WERI-Rb-1 (cell line): ENCODE data around the gene CACNA2D4.

Experiments
- DNase-seq: peaks from one replicate; pipeline ENCODE4 v3.0.0-alpha.2; 2020
- H3K27ac ChIP-seq: fragments of 250-450 bp; sonication (Bioruptor Pico); 2 replicates; pipeline ENCODE4 v1.5.1; 2020; ENCODE audit warnings: mild to moderate bottlenecking, moderate library complexity
- H3K27me3 ChIP-seq: fragments of 250-450 bp; sonication (Bioruptor Pico); 2 replicates; pipeline ENCODE4 v1.5.1; 2021; ENCODE audit warnings: mild to moderate bottlenecking, low read depth, moderate library complexity; ENCODE audit not compliant: insufficient read depth, severe bottlenecking
- H3K36me3 ChIP-seq: fragments of 250-450 bp; sonication (Bioruptor Pico); 2 replicates; pipeline ENCODE4 v1.5.1; 2020; ENCODE audit warnings: mild to moderate bottlenecking, moderate library complexity
- H3K4me3 ChIP-seq: 2 replicates; pipeline ENCODE4 v1.5.1; 2011; ENCODE audit warnings: low read depth, mild to moderate bottlenecking, control low read depth, low read length
- H3K9me3 ChIP-seq: fragments of 250-450 bp; sonication (Bioruptor Pico); 2 replicates; pipeline ENCODE4 v1.5.1; 2021; ENCODE audit warnings: mild to moderate bottlenecking, moderate library complexity; ENCODE audit not compliant: severe bottlenecking
- CTCF ChIP-seq: IDR thresholded peaks from 2 replicates; pipeline ENCODE4 v1.5.1; 2011; ENCODE audit warnings: low read depth, mild to moderate bottlenecking, control low read depth, inconsistent platforms, low read length

CACNA2D4 gene

DNA sequence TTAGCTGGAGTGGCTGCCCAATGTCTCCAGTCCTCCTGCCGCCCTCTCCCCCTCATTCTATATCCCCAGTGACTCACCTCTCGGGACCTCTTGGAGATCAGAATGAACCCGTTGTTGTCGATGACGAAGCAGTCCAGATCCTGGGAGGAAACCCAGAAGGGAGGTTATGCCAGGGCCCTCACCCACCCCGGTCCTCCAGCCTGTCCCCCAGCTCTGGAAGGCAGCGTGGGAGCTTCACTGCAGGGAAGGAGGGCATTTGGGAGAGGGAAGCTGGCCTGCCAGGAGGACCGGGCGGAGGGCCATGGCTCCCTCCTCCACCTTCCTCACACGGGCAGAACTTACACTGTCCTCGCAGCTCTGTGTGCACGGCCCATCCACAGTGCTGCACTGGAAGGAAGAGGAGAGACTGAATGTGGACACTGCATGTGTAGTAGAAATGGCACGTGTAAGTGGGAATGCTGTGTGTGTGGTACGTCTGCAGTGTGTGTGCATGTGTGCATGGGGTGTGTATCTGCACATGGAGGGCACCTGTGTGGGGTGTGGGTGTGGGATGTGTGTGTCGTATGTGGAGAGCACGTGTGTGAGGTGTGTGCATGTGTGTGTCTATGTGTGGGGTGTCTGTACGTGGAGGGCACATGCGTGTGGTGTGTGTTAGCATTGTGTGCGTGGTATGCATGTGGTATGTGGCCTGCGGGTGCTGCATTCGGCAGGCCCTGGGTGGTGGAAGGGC, 108.1 kb downstream of the CACNA2D4 start:
- H3K27me3 ChIP-seq: no peaks in the 10 kb centered on the region
- H3K9me3 ChIP-seq: no peaks in the 10 kb centered on the region
- no peak overlapping the region for H3K27ac ChIP-seq
- TF ChIP-seq CTCF: no peak
- no peak overlapping the region for H3K4me3 ChIP-seq
- no peaks in the 10 kb centered on the region for H3K36me3 ChIP-seq
- DNase-seq: no peak

GRCh38 chr12:1809591-1810190, 108.8 kb downstream of the CACNA2D4 start:
- no peak for DNase-seq
- Histone ChIP-seq H3K27me3 (no peaks in the 10 kb centered on the region), H3K4me3 (no peak overlapping the region), H3K9me3 (no peaks in the 10 kb centered on the region), H3K27ac (no peak overlapping the region), H3K36me3 (no peaks in the 10 kb centered on the region)
- no peak for TF ChIP-seq CTCF

DNA sequence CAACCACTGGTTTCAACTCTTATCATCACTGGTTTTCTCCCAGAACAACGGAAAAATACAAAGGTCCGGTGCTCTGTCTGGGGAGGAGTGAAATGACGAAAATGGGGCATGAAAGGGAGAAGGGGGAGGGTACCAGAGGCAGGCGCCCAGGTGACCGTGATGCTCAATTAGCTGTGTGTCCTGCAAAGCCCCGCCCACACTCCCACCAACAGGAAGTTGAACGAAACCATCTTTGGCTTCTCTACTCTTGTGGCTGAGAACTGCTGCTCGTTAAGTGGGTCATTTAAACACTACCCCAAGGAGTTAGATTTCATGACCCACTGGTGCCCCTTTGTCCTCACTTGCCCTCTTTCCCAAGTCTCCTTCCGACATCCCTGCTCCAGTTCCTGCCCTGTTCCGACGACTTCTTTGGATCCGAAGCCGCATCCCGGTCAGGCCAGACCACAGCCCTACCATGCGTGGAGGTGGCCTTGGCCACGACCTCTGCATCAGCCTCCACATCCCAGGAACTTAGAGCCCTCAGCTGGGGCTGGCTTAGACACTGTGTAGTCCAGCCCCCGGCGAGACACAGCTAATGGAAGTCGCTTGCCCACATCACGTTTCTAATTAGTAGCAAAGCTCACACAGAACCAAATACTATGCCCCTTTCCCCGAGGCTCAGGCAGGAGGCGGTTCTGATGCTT, 109.5 kb downstream of the CACNA2D4 start:
- no peak for TF ChIP-seq CTCF
- Histone ChIP-seq H3K4me3 (no peak overlapping the region), H3K27me3 (no peaks in the 10 kb centered on the region), H3K36me3 (no peaks in the 10 kb centered on the region), H3K27ac (no peak overlapping the region), H3K9me3 (no peaks in the 10 kb centered on the region)
- no peak for DNase-seq

- no peaks in the 10 kb centered on the region for H3K9me3 ChIP-seq
- no peak for DNase-seq
- H3K27me3 ChIP-seq: no peaks in the 10 kb centered on the region
- no peaks in the 10 kb centered on the region for H3K36me3 ChIP-seq
- no peak overlapping the region for H3K4me3 ChIP-seq
- TF ChIP-seq CTCF: no peak
- H3K27ac ChIP-seq: no peak overlapping the region
These were observed 110.2 kb downstream of the CACNA2D4 start for GRCh38 chr12:1808036-1808797.

- TF ChIP-seq CTCF: no peak
- Histone ChIP-seq H3K4me3 (no peak overlapping the region), H3K27me3 (no peaks in the 10 kb centered on the region), H3K27ac (no peak overlapping the region), H3K9me3 (no peaks in the 10 kb centered on the region), H3K36me3 (no peaks in the 10 kb centered on the region)
- no peak for DNase-seq
These were observed 111.2 kb downstream of the CACNA2D4 start for GRCh38 chr12:1807087-1807860.
